LNCAP (cell line): ENCODE data around the gene TMEM117.

Experiments
- CTCF ChIP-seq: fragments of 450-650 bp; IDR thresholded peaks from 2 replicates; pipeline ENCODE4 v1.5.1; 2017; ENCODE audit warnings: mild to moderate bottlenecking

Gene TMEM117

GRCh38 chr12:44246482-44247105, 410.7 kb downstream of the TMEM117 start:
- TF ChIP-seq CTCF: no peak

GRCh38 chr12:44247588-44247987, 411.7 kb downstream of the TMEM117 start:
- 0 out of 2 replicates have a peak, but pooled peaks have one; percentile 14 for TF ChIP-seq CTCF

- no peak for TF ChIP-seq CTCF
Measured at GRCh38 chr12:44248436-44248835, 412.6 kb downstream of the TMEM117 start.

GRCh38 chr12:44253338-44253856, 417.5 kb downstream of the TMEM117 start:
- no peak for TF ChIP-seq CTCF

- TF ChIP-seq CTCF: no peak
Measured at GRCh38 chr12:44258246-44258645, 422.4 kb downstream of the TMEM117 start.

- no peak for TF ChIP-seq CTCF
Measured at GRCh38 chr12:44259890-44260289, 424.0 kb downstream of the TMEM117 start.

- TF ChIP-seq CTCF: no peak
Measured at GRCh38 chr12:44260581-44260980, 424.7 kb downstream of the TMEM117 start.
